ENCODE results near the gene TBCCD1. TPM values are rescaled to one million over a fixed set of nuclear protein-coding genes. Genes with fewer than 3 reads are reported as not detected.

Gene TBCCD1
- total and polyA plus RNA-seq, 2 donors (not counting 3 experiments of a cell fraction or from before 2014, with no cell fraction given), result 16.5 to 16.6 TPM

DNA sequence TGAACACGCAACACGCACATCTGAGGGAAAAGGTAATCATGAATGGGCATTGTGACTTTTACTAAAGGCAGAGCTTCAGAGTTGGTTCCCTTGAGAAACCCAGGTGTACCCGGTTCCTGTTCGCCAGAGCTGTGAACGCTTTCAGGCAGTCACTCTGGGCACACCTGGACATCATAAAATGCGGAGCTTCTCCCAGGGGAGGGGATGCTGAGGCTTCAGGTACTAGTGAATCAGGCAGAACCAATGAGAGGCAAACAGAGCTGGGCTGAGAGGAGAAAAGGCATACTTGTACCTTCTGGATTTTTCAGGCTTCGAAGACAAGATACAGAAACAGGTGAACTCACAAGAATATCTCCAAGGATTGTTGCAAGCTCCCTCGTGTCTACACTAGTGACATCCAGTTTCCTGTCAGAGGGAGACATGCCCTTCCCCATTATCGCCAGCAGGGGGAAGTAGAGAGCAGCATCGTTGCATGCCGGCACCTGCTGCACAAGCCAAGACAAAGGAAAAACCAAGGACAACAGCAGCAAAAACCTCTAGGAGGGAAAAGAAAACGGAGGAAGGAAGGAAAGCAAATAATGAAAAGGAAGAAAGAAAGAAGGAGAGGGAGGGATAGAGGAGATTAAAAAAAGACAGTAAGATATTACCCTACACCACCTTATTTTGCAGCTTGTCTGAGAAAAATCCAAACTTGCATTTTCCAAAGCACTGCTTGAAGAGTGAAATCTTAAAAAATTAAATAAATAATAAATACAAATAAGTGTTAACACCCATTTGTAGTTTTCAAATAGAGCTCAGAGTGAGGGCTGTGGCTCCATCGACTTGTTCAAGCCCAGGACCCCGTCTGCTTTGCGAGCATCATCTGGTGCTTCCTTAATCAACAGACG lies 47.7 kb upstream of the TBCCD1 start:
- Histone ChIP-seq H3K36me3 (ENCODE audit: control insufficient read depth in 2 of 2, extremely low read depth in 1 of 2, insufficient read depth in 2 of 2, low read length in 2 of 2) (no peaks in the 10 kb centered on the region), H3K9me1 (replicated peaks; ENCODE audit: control insufficient read depth, extremely low read depth, insufficient read depth, low read length) (no peaks in the 10 kb centered on the region), H2AFZ (ENCODE audit: low read depth, low read length) (no peak overlapping the region), H3K4me1 (ENCODE audit: control insufficient read depth, extremely low read depth, insufficient read depth, low read length) (peaks cover 5% of the 10 kb centered on the region), H3K4me2 (ENCODE audit: insufficient read depth, low read length) (no peak overlapping the region), H3K27me3 (ENCODE audit: control insufficient read depth in 2 of 2, insufficient read depth in 2 of 2, low read length in 2 of 2) (peaks cover 5 to 19% of the 10 kb centered on the region in 2 experiments), H3K79me2 (ENCODE audit: control insufficient read depth, insufficient read depth, low read length) (no peaks in the 10 kb centered on the region), H3K4me3 (replicated peaks in 1 of 3; ENCODE audit: insufficient read depth in 1 of 3, low read depth in 1 of 3, low read length in 3 of 3) (no peak overlapping the region), H4K20me1 (replicated peaks; ENCODE audit: control insufficient read depth, extremely low read depth, insufficient read depth, low read length) (no peaks in the 10 kb centered on the region), H3K9ac (replicated peaks; ENCODE audit: extremely low read depth, insufficient read depth, low read length) (no peak overlapping the region), H3K9me3 (replicated peaks; ENCODE audit: control insufficient read depth, insufficient read depth, low read length) (no peaks in the 10 kb centered on the region), H3K27ac (ENCODE audit: insufficient read depth, low read depth, low read length) (no peak overlapping the region)
- BruUV-seq (replicated peaks), result no TSS peak
- intact Hi-C loops (cut with micrococcal nuclease) (loop anchor here (1.0 to 10.0 kb wide), 2 partner anchors 206 to 550 kb away; no protein-coding TSS in a partner anchor), dilution Hi-C loops (cut with MboI; ENCODE audit: extremely low pct_ligation_motif_present, low sequenced_read_pairs) (no loop called here)
- TF ChIP-seq POLR2AphosphoS5 (IDR thresholded peaks at IDR 0.05; ENCODE audit: insufficient read depth, low read depth, low read length) (no peak), FOS (IDR thresholded peaks at IDR 0.05; ENCODE audit: borderline replicate concordance, insufficient read depth, low read length) (no peak), MYC (IDR thresholded peaks at IDR 0.05; ENCODE audit: low read depth, low read length) (no peak), EZH2 (IDR thresholded peaks at IDR 0.05; ENCODE audit: borderline replicate concordance, low read depth, low read length, severe bottlenecking) (no peak)
- TF ChIP-seq, protein P1, sequence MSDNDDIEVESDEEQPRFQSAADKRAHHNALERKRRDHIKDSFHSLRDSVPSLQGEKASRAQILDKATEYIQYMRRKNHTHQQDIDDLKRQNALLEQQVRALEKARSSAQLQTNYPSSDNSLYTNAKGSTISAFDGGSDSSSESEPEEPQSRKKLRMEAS (IDR thresholded peaks at IDR 0.05; ENCODE audit: insufficient read depth, insufficient read length), result no peak
- TF ChIP-seq, protein P2, sequence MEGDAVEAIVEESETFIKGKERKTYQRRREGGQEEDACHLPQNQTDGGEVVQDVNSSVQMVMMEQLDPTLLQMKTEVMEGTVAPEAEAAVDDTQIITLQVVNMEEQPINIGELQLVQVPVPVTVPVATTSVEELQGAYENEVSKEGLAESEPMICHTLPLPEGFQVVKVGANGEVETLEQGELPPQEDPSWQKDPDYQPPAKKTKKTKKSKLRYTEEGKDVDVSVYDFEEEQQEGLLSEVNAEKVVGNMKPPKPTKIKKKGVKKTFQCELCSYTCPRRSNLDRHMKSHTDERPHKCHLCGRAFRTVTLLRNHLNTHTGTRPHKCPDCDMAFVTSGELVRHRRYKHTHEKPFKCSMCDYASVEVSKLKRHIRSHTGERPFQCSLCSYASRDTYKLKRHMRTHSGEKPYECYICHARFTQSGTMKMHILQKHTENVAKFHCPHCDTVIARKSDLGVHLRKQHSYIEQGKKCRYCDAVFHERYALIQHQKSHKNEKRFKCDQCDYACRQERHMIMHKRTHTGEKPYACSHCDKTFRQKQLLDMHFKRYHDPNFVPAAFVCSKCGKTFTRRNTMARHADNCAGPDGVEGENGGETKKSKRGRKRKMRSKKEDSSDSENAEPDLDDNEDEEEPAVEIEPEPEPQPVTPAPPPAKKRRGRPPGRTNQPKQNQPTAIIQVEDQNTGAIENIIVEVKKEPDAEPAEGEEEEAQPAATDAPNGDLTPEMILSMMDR (IDR thresholded peaks at IDR 0.05; ENCODE audit: extremely low read depth in 1 of 2, insufficient read depth in 1 of 2, low read depth in 1 of 2, low read length in 2 of 2), result peak; percentile 94 to 95
- FAIRE-seq (peak; percentile 79), DNase-seq (ENCODE audit: low read depth, low spot score) (peak; percentile 78)
- ChIA-PET POLR2A (no interaction called here), CTCF (interaction anchor here (0.6 to 6.1 kb wide), 45 partner anchors 8 to 1099 kb away, joined by 3 to 195 read pairs (median 4); partner anchors contain the start of genes DNAJB11 and EIF4A2)
